Stimulated activated CD8-positive, alpha-beta memory T cell treated with anti-CD3 and anti-CD28 coated beads, Interleukin-12 subunit alpha, Interleukin-12 subunit beta, amount 100 ng/mL, for 1 hour (primary cell): Measurements from ENCODE around the gene SKAP1.
"Not testable (repeated sequence)": the region's sequence is repeated elsewhere in the genome, so short reads cannot be mapped to it uniquely, and the experiment has no call there.

ENCODE experiments used
- DNase-seq: peaks from one replicate; pipeline ENCODE4 v3.0.0-alpha.2; 2020; ENCODE audit warnings: low read depth

Gene SKAP1

DNA sequence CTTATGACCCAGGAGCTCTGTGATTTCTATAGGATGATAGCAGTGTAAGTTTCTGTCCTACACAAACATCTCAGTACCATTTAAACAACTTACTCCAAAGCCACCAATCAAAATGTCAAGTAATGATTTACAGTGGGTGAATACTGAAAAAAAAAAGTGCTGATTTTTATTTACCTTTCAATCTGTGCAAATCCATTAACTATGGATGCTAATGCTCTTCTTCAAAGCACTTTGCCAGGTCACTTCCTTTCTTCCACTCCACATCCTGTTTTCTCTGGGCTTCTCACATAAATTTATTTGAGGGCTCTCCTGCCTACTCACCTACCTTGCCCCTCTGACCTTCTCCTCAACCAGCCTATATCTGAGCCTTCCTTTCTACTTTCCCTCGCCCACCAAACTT, 101.6 kb downstream of the SKAP1 start:
- no peak for DNase-seq

DNA sequence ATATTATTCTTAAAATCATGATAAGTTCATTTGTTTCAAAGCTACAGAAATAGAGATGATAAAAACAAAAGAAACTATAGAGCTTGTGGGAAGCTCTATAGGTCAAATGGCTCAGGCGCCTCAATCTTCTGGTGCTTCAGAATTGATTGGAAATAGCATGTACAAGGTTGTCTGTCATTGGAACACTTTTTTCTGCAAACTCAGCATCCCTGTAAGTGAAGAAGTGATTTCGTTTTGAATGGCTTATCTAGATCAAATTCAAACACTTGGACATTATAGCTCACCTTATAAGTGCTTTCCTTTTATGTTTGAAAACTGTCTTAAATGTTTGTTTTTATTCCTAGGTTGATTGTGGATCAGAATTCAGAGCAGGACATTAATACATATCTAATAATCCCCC, 103.7 kb downstream of the SKAP1 start:
- DNase-seq = no peak

GRCh38 chr17:48322060-48322459, 108.0 kb downstream of the SKAP1 start:
- no peak for DNase-seq

- DNase-seq = no peak
These were observed 112.3 kb downstream of the SKAP1 start for GRCh38 chr17:48317732-48318131.

GRCh38 chr17:48314716-48315115, 115.3 kb downstream of the SKAP1 start:
- DNase-seq = no peak

DNA sequence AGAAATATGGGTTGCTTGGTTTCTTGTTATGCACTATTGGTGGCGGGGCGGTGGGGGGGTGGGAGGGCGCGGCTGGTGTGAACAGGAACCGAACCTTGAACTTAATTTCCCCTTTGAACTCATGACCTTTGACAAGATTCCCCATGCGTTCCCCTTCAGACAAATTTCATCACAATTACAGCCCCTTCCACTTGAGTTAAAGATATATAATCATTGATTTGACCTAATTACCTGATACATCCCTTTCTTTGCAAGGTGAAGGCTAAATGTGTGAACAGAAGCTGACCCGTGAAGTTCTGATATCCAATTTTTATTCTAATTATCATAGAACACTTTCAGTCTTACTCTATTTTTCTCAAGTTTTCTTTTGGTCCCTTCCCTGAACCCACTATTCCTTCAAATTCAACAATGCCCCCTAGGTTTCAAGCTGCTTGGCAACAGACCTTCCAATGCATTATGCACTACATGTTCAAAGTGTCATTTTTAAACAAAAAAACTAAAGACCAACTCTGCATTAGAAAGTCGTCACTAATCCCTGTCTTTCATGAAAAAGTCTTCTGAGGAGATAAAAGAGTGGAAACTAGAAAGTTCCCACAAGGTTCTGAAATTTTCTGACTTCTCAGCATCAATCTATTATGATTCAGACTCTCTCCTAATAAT, 116.8 kb downstream of the SKAP1 start:
- DNase-seq = no peak

GRCh38 chr17:48311324-48311723, 118.7 kb downstream of the SKAP1 start:
- DNase-seq = no peak

GRCh38 chr17:48310748-48311213, 119.2 kb downstream of the SKAP1 start:
- no peak for DNase-seq

GRCh38 chr17:48308581-48308980, 121.4 kb downstream of the SKAP1 start:
- no peak for DNase-seq

- peak; percentile 22 for DNase-seq
These were observed 122.1 kb downstream of the SKAP1 start for GRCh38 chr17:48307814-48308411.

GRCh38 chr17:48307255-48307654, 122.8 kb downstream of the SKAP1 start:
- DNase-seq = no peak

- DNase-seq = no peak
These were observed 129.0 kb downstream of the SKAP1 start for GRCh38 chr17:48301002-48301401.

DNA sequence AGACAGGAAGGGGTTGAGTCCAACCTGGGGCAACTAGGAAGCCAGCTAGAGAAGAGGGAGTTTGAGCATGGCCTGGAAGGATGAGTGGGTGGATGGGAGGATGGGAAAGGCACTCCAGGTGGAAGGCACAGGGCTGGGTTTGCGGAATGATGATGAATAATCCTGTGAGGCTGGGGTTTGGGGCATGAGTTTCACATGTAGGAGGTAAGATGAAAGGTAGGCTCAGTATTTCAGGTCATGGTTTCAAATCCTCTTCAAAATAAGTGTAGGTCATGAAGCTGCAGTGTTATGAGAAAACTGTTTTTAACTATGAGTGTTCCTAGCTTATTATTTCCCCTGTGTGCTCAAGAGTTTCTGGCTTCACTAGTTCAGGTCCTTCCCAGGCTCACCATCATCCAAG, 130.3 kb downstream of the SKAP1 start:
- no peak for DNase-seq

GRCh38 chr17:48297825-48298224, 132.2 kb downstream of the SKAP1 start:
- no peak for DNase-seq

DNA sequence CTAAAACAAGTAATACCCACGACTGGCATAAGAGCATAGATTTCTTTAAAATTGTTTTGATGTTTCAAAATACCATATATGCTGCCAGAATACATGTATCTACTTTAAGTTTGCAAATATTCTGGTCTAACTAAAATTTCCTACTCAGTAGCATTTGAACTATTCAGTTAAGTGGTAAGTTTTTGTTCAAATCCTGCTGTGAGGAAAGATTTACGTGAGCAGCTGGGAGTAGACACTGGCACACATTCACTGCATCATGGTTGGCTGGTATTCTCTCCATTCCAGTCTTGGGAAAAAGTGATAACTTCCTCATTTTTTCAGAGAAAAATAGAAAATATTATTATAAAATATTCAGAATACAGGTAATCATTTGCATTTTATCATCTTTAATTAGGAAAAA, 133.6 kb downstream of the SKAP1 start:
- no peak for DNase-seq

- no peak for DNase-seq
These were observed 134.4 kb downstream of the SKAP1 start for GRCh38 chr17:48295362-48296288.

DNA sequence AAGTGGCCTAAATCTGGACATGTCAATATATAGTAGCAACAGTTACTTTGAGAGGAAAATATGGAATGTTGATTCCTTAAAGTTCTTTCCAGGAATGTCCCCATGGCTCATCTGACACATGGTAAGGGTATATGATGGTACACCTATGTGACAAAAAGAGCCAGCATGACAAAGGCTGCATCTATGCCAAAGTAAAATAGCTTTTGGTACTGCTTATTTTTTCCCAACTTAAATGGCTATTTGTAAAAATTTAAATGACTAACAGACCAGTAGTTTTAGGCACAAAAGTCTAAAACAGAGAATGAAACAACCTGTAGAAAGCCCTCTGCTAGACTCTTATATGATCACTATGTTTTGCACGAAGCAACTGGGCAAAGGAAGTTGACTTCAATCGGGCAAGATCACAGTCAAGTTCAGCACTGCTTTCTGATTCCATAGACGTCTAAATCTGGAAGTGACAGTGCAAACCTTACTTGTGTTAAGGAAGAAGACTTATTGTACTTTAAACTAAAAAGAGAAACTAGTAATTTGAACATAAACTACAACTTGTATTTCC, 135.1 kb downstream of the SKAP1 start:
- no peak for DNase-seq

DNA sequence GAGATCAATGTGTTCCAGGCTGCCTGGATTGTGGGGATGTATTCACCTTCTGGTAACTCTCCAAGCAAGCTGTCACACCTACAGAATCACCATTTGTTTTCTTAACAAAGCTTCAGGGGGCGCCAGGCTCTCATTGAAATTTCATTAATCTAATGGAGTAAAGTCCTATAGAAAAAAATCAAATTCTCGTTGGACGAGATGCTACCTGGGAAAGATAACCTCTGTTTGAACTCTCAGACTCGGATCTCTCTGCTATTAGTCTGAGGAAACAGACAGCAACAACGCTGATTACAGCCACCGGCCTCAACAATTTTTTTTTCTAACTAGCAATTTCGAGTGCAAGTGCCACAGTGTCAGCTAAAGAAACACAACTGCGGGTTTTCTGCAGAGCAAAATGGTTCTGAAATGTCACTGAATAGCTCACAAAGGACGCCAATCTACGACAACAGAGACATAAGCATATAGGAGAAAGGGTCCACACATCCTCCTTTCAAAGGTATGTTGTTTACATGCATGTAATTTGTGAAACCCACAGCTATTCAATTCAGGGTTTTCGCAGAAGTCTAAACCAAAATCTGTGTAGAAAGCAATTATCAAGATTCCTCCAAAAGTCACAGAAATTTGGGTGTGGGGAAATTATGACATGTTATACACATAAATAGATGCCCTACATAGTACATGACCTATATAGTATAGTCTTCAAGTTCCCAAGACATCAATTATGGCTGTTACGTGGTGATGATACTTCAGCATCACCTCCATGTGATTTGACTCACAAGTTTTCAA, 135.8 kb downstream of the SKAP1 start:
- DNase-seq = no peak

GRCh38 chr17:48293319-48294019, 136.5 kb downstream of the SKAP1 start:
- no peak for DNase-seq

DNA sequence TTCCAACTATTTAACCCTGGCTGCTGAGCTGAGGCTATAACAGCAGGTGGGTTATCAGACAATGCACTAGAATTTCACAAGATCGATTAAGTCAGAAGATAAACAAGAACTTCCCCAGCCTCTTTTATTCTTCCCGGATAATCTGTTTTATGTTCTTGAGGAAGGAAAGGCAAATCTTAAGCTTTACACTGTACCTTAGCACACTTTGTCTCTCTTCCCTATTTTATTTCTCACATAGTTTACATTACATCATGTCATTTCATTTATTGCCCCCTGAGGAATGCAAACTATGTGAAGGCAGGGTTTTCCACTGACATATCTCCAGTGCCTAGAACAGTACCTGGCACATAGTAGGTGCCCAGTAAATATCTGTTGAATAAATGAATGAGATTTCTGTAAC, 139.6 kb downstream of the SKAP1 start:
- DNase-seq = no peak

DNA sequence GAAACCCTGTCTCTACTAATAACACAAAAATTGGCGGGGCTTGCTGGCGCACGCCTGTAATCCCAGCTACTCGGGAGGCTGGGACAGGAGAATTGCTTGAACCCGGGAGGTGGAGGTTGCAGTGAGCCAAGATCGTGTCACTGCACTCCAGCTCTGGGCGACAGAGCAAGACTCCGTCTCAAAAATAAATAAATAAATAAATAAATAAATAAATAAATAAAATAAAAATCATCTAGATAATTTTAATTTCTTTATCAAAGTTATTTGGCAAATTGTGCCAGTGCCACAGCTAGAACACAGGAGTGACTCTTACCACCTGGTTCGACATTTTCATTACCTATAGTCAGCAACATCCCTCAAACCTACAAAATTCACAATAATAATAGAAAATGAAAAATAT, 143.1 kb downstream of the SKAP1 start:
- DNase-seq = not testable (repeated sequence)
